ENCODE data around the gene TMIGD3. TPM values are rescaled to one million over a fixed set of nuclear protein-coding genes. Genes with fewer than 3 reads are reported as not detected.

TMIGD3 gene
- total RNA-seq, 2 donors from 2014 or later: not detected

DNA sequence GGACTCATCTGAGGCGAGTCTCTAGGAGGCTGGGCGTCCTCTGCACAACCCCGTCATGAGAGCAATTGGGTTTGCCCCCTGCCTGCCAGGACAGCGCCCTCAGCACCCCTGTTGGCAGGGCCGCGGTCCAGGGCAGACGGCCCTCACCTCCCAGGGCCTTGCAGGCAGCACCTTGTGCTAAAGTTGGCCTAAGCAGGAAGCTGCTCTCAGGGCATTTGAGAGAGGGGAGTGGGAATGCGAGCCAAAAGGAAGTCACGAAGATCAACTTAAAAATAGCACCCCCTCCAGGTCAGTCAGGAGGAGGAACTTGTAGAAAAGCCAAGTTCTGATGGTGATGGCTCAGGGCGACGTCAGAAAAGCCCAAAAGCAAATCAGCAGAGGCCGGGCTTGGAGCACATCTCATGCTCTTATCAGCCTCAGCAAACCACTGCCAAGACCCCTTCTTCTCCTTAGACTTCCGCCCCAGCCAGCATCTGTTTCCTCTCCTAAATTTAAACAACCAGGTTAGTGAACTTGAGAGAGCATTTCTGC, 12.6 kb upstream of the TMIGD3 start:
- Mint-ChIP-seq H3K27ac (peak overlapping the region; percentile 69), H3K4me1 (ENCODE audit: low read depth) (peaks cover 50% of the 10 kb centered on the region)

DNA sequence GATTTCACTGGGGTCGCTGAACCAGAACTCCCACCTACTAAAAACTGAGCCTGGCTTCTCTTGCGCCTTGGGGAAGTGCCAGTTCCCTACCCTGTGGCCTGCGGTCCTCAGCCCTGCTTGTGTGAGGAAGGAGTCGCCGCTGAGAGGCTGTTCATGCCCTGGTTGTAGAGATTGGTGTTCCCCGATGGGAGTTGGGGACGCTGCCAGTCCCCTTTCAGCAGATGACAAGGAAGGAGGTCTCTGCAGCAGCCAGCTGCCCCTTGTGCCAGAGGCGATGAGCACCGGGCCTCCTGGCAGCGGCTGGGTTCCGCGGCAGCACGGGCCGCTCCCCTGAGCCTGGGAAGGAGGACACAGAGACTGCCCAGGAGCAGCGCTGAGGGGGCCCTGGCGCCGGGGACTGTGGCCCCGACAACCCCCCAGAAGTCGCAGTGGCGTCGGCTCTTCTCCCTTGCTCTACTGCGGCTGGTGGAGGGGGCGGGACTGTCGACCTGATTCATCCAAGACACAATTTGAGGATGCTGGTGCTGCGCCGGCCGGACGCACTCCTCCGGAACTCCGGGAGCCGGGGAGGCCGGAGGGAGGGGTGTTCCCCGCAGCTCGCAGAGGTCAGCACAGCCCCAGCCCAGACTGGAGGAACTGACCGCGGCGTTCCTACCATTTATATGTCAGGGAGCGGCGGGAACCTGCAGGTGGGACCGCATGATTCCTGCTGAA, 12.0 kb upstream of the TMIGD3 start:
- DNase-seq (peak; percentile 35 to 48), ATAC-seq (replicated peaks in 1 of 2) (peak; percentile 17 to 28)
- peaks cover 50% of the 10 kb centered on the region for H3K4me1 Mint-ChIP-seq (ENCODE audit: low read depth)
- H3K27me3 Mint-ChIP-seq (ENCODE audit: low read depth): no peaks in the 10 kb centered on the region
- H3K36me3 Mint-ChIP-seq (ENCODE audit: insufficient read depth in 2 of 2): no peaks in the 10 kb centered on the region
- no peaks in the 10 kb centered on the region for H3K9me3 Mint-ChIP-seq
- no peak overlapping the region for H3K27ac Mint-ChIP-seq
- H3K4me3 Mint-ChIP-seq: peak overlapping the region; percentile 73 to 76

More for the DNA sequence above, 12.6 kb upstream of the TMIGD3 start:
- ATAC-seq (replicated peaks in 1 of 2) (peak; percentile 44 to 56), DNase-seq (peak; percentile 37 to 44)
- Mint-ChIP-seq H3K9me3 (no peaks in the 10 kb centered on the region), H3K4me3 (peak overlapping the region; percentile 73 to 76), H3K27me3 (ENCODE audit: low read depth) (no peaks in the 10 kb centered on the region), H3K36me3 (ENCODE audit: insufficient read depth in 2 of 2) (no peaks in the 10 kb centered on the region)

DNA sequence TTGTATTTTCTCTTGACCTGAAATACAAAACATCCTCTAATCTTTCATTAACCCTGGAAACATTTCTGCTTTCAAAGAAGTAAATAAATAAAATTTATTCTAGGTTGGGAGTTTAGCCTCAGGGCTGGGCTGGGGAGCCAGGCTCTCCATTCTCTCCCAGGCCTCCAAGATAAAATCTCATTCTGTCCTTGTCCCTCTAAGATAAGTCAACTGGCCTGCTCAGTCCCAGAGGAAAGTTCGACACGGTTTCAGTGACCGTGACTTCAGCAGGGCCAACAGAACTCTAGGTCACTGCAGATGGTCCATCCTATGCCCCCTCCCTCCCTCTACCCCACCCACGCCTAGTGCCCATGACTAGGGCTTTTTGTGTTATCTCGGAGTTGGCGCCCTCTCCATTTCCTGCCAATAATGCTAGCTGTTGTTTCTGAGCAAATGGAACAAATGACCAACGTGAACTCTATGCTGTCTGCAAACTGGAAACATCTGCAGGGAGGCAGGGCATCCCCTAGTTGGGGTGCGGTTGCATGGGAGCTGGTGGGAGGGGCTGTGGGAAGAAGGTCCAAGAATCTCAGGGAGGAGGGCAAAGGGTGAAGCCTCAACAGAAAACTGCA, 10.1 kb upstream of the TMIGD3 start:
- peak in 1 of 2 donors; percentile 24 for DNase-seq
- Mint-ChIP-seq H3K9me3 (no peaks in the 10 kb centered on the region), H3K36me3 (ENCODE audit: insufficient read depth in 2 of 2) (no peaks in the 10 kb centered on the region), H3K4me3 (peak overlapping the region in 1 of 2 donors; percentile 42), H3K27ac (no peak overlapping the region), H3K4me1 (ENCODE audit: low read depth) (peaks cover 52% of the 10 kb centered on the region), H3K27me3 (ENCODE audit: low read depth) (no peaks in the 10 kb centered on the region)
- ATAC-seq (replicated peaks in 1 of 2): no peak

DNA sequence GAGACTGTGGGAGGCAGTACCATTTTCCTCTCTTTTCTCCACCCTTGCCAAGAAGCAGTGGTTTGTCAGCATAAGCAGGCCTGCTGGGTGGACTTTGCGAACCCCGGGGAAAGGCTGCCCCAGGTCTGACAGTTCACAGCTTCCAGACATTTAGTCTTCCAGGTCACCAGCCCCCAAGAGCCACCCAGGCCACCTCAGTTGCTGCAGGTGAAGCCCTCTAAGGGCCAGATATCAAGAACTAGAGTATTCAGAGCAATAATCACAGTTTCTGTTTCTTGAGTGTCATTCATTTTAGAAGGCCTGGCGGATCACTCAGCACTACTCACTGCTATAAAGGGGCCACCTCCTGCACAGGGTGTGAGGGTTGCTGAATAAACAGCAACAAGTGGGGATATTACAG, 9.5 kb upstream of the TMIGD3 start:
- H3K36me3 Mint-ChIP-seq (ENCODE audit: insufficient read depth in 2 of 2): no peaks in the 10 kb centered on the region
- peak overlapping the region; percentile 31 for H3K27ac Mint-ChIP-seq
- H3K9me3 Mint-ChIP-seq: no peaks in the 10 kb centered on the region
- no peak for DNase-seq
- no peaks in the 10 kb centered on the region for H3K27me3 Mint-ChIP-seq (ENCODE audit: low read depth)
- peak overlapping the region in 1 of 2 donors; percentile 28 for H3K4me3 Mint-ChIP-seq
- ATAC-seq (replicated peaks in 1 of 2): no peak
- peaks cover 52% of the 10 kb centered on the region for H3K4me1 Mint-ChIP-seq (ENCODE audit: low read depth)

DNA sequence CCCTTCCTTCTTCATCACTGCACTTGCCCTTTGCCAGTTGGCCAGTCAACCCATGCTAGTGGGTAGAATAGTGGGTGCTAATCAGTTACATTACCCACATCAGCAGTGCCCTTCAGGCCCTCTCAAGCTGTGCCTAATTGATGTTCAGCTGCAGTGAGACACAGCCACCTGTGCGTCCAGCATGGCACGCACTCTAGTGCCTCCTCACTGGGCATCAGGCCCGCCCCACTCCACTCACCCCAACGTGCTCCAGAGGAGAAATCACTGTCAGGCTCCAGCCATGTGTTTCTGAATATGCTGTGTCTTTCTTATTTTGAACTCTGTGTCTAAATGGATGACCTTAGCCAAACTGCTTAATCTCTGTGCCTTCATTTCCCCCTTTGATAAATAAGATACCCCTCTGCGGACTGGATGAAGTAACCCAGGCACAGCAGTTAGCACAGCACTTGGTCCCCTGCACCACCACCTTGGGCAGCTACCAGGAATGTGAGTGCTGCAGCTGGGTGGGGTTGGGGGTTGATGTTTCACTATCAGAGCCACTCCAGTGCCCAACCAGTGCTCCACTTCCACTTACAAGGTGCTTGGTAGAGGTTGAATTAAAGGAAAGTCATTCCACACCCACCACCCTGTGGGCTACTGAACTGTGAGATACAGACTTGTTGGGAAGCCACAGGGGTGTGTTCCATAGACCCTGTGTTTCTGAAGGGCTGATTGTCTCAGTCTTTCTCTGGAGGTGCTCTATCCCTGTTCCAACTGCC, 8.9 kb upstream of the TMIGD3 start:
- Mint-ChIP-seq H3K36me3 (ENCODE audit: insufficient read depth in 2 of 2) (no peaks in the 10 kb centered on the region), H3K27ac (peak overlapping the region; percentile 31), H3K27me3 (ENCODE audit: low read depth) (no peaks in the 10 kb centered on the region), H3K4me1 (ENCODE audit: low read depth) (peaks cover 52% of the 10 kb centered on the region), H3K9me3 (no peaks in the 10 kb centered on the region), H3K4me3 (peak overlapping the region in 1 of 2 donors; percentile 28)
- DNase-seq: no peak
- ATAC-seq (replicated peaks in 1 of 2): no peak

DNA sequence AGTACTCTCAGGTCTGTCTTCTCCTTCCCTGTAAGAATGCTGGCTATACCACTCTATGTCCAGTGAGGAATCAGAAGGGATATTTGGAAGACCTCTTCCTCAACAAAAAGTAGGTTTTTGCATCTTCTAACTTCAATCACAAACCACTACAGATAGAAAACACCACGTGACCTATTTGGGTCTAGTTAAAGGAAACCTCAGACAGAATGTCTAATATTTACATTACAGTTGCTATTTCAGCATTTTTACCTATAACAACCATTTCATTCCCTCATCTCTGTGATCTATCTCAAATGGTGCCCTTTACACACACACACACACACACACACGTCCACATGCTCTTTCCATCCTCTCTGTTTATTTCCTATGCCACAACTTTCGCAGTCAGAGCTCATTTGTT, 7.9 kb upstream of the TMIGD3 start:
- no peaks in the 10 kb centered on the region for H3K36me3 Mint-ChIP-seq (ENCODE audit: insufficient read depth in 2 of 2)
- H3K27me3 Mint-ChIP-seq (ENCODE audit: low read depth): no peaks in the 10 kb centered on the region
- DNase-seq (no peak), ATAC-seq (replicated peaks in 1 of 2) (no peak)
- H3K4me3 Mint-ChIP-seq: no peak overlapping the region
- H3K27ac Mint-ChIP-seq: no peak overlapping the region
- no peaks in the 10 kb centered on the region for H3K9me3 Mint-ChIP-seq
- peaks cover 48% of the 10 kb centered on the region for H3K4me1 Mint-ChIP-seq (ENCODE audit: low read depth)

DNA sequence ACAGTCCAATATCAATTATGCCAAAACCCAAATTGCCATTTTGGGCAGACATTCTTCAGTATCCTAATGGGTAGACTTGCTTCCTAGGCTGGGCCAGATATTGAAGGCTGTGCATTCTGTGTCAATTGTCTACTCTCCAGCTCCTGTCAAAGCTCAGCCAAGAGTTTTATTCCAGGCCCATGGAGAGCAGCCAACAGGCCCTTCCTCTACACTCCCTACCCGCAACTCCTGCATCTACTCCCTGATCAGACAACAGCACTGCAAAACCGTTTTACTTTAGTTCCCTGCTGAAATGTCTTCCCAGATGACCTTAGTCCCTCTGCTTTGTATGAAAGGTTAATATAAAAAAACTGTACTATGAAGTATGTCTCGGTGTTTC, 6.6 kb upstream of the TMIGD3 start:
- H3K4me1 Mint-ChIP-seq (ENCODE audit: low read depth): peaks cover 48% of the 10 kb centered on the region
- no peaks in the 10 kb centered on the region for H3K27me3 Mint-ChIP-seq (ENCODE audit: low read depth)
- DNase-seq (no peak), ATAC-seq (replicated peaks in 1 of 2) (no peak)
- no peak overlapping the region for H3K4me3 Mint-ChIP-seq
- H3K36me3 Mint-ChIP-seq (ENCODE audit: insufficient read depth in 2 of 2): no peaks in the 10 kb centered on the region
- H3K9me3 Mint-ChIP-seq: no peaks in the 10 kb centered on the region
- no peak overlapping the region for H3K27ac Mint-ChIP-seq

DNA sequence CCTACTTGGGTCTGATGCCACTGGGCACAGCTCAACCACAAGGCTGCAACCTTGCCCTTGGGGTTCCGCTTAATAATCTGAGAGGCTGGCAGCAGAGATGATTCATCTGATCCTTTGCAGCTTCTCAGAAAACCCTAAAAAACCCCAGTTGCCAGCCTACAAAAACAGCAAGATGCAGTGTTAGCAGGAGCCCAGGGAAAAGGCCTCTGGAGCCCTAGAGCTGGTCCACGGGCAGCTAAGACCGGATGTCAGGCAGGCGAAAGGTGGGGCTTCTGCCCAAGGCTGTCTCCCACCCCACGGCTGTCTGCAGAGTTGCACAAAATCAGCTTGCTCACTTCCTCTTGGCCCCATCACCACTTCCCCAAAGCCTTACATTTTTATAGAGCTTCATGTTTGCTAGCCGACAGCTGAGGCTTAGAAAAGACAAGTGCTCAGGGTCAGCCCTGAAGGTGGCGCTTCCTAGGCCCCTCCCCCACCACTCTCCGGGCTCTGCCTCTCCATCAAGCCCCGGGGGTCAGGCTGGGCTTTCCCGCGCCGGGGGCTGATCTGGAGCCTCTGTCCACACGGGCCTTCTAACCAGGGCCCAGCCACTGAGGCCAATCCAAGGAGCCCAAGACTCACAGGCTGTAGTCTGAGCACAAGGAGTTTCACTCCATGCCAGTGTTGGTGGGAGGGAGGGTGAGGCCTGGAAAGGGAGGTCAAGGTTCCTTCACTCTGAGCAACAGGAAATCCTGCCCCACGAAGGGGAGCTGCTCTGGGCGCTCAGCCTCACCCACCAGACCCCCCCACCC, 4.2 kb upstream of the TMIGD3 start:
- peaks cover 61% of the 10 kb centered on the region for H3K4me1 Mint-ChIP-seq (ENCODE audit: low read depth)
- H3K4me3 Mint-ChIP-seq: peak overlapping the region; percentile 76 to 80
- DNase-seq (peak; percentile 75 to 78), ATAC-seq (replicated peaks in 1 of 2) (peak; percentile 75 to 80)
- no peaks in the 10 kb centered on the region for H3K36me3 Mint-ChIP-seq (ENCODE audit: insufficient read depth in 2 of 2)
- H3K27ac Mint-ChIP-seq: peak overlapping the region; percentile 73
- no peaks in the 10 kb centered on the region for H3K27me3 Mint-ChIP-seq (ENCODE audit: low read depth)
- no peaks in the 10 kb centered on the region for H3K9me3 Mint-ChIP-seq

DNA sequence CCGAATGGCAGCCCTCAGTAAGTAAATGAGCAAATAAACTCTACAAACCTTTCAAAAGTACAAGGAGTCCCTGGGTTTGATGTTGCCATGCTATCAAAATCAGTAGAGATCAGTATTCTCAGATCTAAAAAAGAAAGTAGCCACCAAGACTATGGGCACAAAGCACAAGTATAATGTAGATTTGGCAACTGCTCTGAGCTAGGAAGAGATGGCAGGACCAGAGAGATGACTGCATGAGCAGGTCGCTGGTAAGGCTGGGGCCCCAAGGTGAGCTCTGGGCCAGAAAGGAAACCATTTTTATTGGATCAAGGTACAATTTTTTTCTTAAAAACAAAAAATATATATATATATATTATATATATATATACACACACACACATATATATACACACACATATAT, 3.1 kb upstream of the TMIGD3 start:
- no peak for DNase-seq

DNA sequence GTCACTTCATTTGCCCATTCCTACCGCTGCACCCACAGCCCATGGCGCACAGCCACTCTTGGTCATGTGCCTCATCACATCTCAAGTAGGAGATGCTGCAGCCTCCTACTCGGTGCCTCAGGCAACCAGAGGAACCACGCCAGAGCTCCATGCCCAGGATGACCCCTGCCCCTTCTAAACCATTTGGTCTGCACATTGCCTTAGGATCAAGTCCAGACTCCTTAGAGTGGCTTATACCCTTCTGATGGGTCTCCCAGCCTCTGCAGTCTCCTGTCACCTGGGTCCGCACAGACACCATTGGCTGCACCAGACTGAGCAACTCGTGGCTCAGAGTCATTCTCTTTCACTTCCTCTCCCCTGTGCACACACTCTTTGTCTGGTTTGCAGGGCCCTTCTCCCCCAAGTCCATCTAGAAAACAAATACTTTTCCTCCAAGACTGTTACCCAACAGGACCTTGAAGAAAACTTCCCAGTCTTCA, 2.2 kb upstream of the TMIGD3 start:
- H3K4me1 Mint-ChIP-seq (ENCODE audit: low read depth): peaks cover 61% of the 10 kb centered on the region
- no peaks in the 10 kb centered on the region for H3K36me3 Mint-ChIP-seq (ENCODE audit: insufficient read depth in 2 of 2)
- peak overlapping the region; percentile 51 for H3K27ac Mint-ChIP-seq
- H3K9me3 Mint-ChIP-seq: no peaks in the 10 kb centered on the region
- no peaks in the 10 kb centered on the region for H3K27me3 Mint-ChIP-seq (ENCODE audit: low read depth)
- ATAC-seq (replicated peaks in 1 of 2): peak; percentile 25 to 31
- peak; percentile 30 to 35 for DNase-seq
- H3K4me3 Mint-ChIP-seq: peak overlapping the region; percentile 45 to 65

More for the DNA sequence above, 3.1 kb upstream of the TMIGD3 start:
- H3K9me3 Mint-ChIP-seq: no peaks in the 10 kb centered on the region
- H3K4me3 Mint-ChIP-seq: peak overlapping the region; percentile 45 to 65
- no peaks in the 10 kb centered on the region for H3K27me3 Mint-ChIP-seq (ENCODE audit: low read depth)
- no peak for ATAC-seq (replicated peaks in 1 of 2)
- H3K36me3 Mint-ChIP-seq (ENCODE audit: insufficient read depth in 2 of 2): no peaks in the 10 kb centered on the region
- H3K4me1 Mint-ChIP-seq (ENCODE audit: low read depth): peaks cover 61% of the 10 kb centered on the region
- peak overlapping the region; percentile 51 for H3K27ac Mint-ChIP-seq

DNA sequence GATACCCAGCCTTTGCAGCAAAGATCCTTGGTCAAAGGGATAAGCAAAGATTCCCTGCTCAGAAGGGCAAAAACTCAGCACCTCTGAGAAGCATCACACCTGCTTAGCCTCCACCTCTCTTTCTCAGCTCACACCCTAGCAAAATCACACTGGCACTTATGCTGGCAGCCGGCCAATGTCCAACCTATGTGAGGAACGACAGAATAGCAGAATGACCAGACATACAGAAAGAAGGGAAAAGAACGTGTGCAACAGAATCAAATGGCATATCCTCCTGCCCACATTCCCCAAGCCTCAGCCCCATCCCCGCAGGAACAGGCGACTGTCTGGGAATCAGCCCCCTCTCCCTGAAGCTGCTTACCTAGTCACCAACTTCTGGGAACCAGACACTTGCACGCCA, 664 bp upstream of the TMIGD3 start:
- H3K27ac Mint-ChIP-seq: no peak overlapping the region
- no peaks in the 10 kb centered on the region for H3K27me3 Mint-ChIP-seq (ENCODE audit: low read depth)
- H3K9me3 Mint-ChIP-seq: no peaks in the 10 kb centered on the region
- no peak overlapping the region for H3K4me3 Mint-ChIP-seq
- H3K4me1 Mint-ChIP-seq (ENCODE audit: low read depth): peaks cover 54% of the 10 kb centered on the region
- DNase-seq (no peak), ATAC-seq (replicated peaks in 1 of 2) (no peak)
- no peaks in the 10 kb centered on the region for H3K36me3 Mint-ChIP-seq (ENCODE audit: insufficient read depth in 2 of 2)

DNA sequence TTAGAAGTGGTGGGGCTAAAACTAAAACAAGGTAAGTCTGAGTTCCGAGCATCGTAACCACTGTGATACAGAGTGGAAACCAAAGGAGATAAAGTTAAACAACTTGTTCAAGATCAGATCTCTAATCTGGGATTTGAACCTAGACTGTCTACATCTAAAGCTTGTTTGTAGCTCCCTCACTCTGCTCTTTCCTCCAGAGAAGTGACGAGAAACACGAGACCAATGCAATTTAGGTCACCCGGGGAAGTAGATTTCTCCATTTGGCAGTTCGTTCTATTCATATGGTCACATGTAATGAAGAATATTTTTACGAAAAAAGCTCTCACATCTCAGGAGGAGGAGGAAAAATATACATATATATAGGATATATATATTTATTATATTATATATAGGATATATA, 1.8 kb downstream of the TMIGD3 start:
- Mint-ChIP-seq H3K9me3 (peaks cover under 1 to 4% of the 10 kb centered on the region in 2 donors), H3K4me1 (ENCODE audit: low read depth) (peaks cover 52% of the 10 kb centered on the region), H3K4me3 (no peak overlapping the region), H3K27ac (no peak overlapping the region), H3K27me3 (ENCODE audit: low read depth) (no peaks in the 10 kb centered on the region), H3K36me3 (ENCODE audit: insufficient read depth in 2 of 2) (peaks cover 4 to 10% of the 10 kb centered on the region in 2 donors)
- DNase-seq (no peak), ATAC-seq (replicated peaks in 1 of 2) (no peak)

Measured in activated T-cell treated with anti-CD3 and anti-CD28 coated beads, Interleukin-2, amount 50 U/mL, for 72 hours (primary cell).